HCT116 (cell line): Measurements from ENCODE around the gene BRD7. TPM values are rescaled to one million over a fixed set of nuclear protein-coding genes. Genes with fewer than 3 reads are reported as not detected.

Source experiments
- ATAC-seq: fragments of 200-7000 bp; cut with Tn5 transposase; 2 replicates; pipeline ENCODE4 v1.9.1; 2020; ENCODE audit warnings: mild to moderate bottlenecking, moderate library complexity
- BruUV-seq: library from RNA; stranded (reverse); fragments of 400-500 nt; replicated peaks from 2 replicates; lab custom pipeline; 2021; lab: Mats Ljungman, UMichigan
- CTCF ChIA-PET: fragments of 300-600 bp; sonication (Branson Sonifier 250); formaldehyde crosslinking; loops from one replicate; lab custom pipeline; 2021; ENCODE audit warnings: antibody characterized with exemption; lab: Charles Lee
- POLR2A ChIA-PET: fragments of 300-600, 350-600 bp; sonication (Branson Sonifier 250); formaldehyde crosslinking; loops from one replicate; lab custom pipeline; 2021; ENCODE audit warnings: antibody characterized with exemption; lab: Charles Lee
- RAD21 ChIA-PET, 2 experiments: fragments of 300-600 bp; sonication (Branson Sonifier 250); formaldehyde crosslinking; loops; one replicate each; lab custom pipeline; 2023; ENCODE audit warnings: low total read pairs in 2 of 2; ENCODE audit not compliant: uncharacterized antibody in 2 of 2, unreplicated experiment in 2 of 2, low non-redundant PET in 1 of 2; lab: Charles Lee
- DNase-seq: peaks from one replicate; pipeline ENCODE4 v3.0.0-alpha.2; 2010; ENCODE audit warnings: low read depth, low spot score
- H2AFZ ChIP-seq: fragments of 200-600 bp; shearing (Covaris generic), sonication (generic); 2 replicates; pipeline ENCODE4 v1.6.1; 2017; ENCODE audit warnings: low read depth, mixed run types, mixed read lengths, antibody characterized with exemption, low read length; ENCODE audit not compliant: poor library complexity, severe bottlenecking
- H3K27ac ChIP-seq: 2 replicates; pipeline ENCODE4 v1.5.1; 2012; ENCODE audit warnings: low read depth, low read length
- H3K27me3 ChIP-seq: fragments of 200-600 bp; sonication (generic); 2 replicates; pipeline ENCODE4 v1.6.1; 2016; ENCODE audit warnings: mixed run types, low read length, mixed read lengths; ENCODE audit not compliant: insufficient read depth
- H3K36me3 ChIP-seq, 2 experiments: fragments of 200-500 bp in 1 of 2; fragments of 200-600 bp in 1 of 2; sonication (Bioruptor generic) in 1 of 2; sonication (generic) in 1 of 2; 2 replicates each; pipeline versions ENCODE4 v1.5.1 to v1.6.1; 2014 to 2016; ENCODE audit warnings: low read length in 2 of 2, inconsistent platforms in 1 of 2, mixed read lengths in 1 of 2, mixed run types in 1 of 2; ENCODE audit not compliant: insufficient read depth in 2 of 2, control insufficient read depth in 1 of 2
- H3K4me1 ChIP-seq, 2 experiments: fragments of 200-600 bp in 1 of 2; sonication (generic) in 1 of 2; 2 replicates each; pipeline versions ENCODE4 v1.5.1 to v1.6.1; 2012 to 2017; ENCODE audit warnings: low read length in 2 of 2, inconsistent platforms in 1 of 2, mild to moderate bottlenecking in 1 of 2, mixed read lengths in 1 of 2, mixed run types in 1 of 2, moderate library complexity in 1 of 2; ENCODE audit not compliant: insufficient read depth in 2 of 2, control insufficient read depth in 1 of 2
- H3K4me2 ChIP-seq: fragments of 200-600 bp; sonication (generic); 2 replicates; pipeline ENCODE4 v1.6.1; 2017; ENCODE audit warnings: mixed run types, low read length, mixed read lengths
- H3K4me3 ChIP-seq, 2 experiments: fragments of 200-600 bp in 1 of 2; sonication (generic) in 1 of 2; replicated peaks in 1 of 2; 2 replicates each; pipeline ENCODE4 v1.5.1; 2011 to 2016; ENCODE audit warnings: low read length in 2 of 2, control low read depth in 1 of 2, low read depth in 1 of 2, mild to moderate bottlenecking in 1 of 2, mixed read lengths in 1 of 2, mixed run types in 1 of 2
- H3K79me2 ChIP-seq: fragments of 200-600 bp; sonication (generic); 2 replicates; pipeline ENCODE4 v1.6.1; 2017; ENCODE audit warnings: mild to moderate bottlenecking, mixed run types, low read length, moderate library complexity, mixed read lengths; ENCODE audit not compliant: insufficient read depth
- H3K9ac ChIP-seq: fragments of 200-600 bp; sonication (generic); 2 replicates; pipeline ENCODE4 v1.6.1; 2016; ENCODE audit warnings: low read length, mixed read lengths
- H3K9me2 ChIP-seq: fragments of 200-600 bp; sonication (generic), shearing (Covaris generic); 2 replicates; pipeline ENCODE4 v1.6.1; 2017; ENCODE audit warnings: mixed run types, mild to moderate bottlenecking, moderate library complexity; ENCODE audit not compliant: insufficient read depth
- H3K9me3 ChIP-seq, 2 experiments: fragments of 200-500 bp in 1 of 2; fragments of 200-600 bp in 1 of 2; sonication (Bioruptor generic) in 1 of 2; sonication (generic) in 1 of 2; 2 replicates each; pipeline ENCODE4 v1.6.1; 2014 to 2017; ENCODE audit warnings: low read length in 2 of 2, mixed read lengths in 2 of 2, inconsistent platforms in 1 of 2, low read depth in 1 of 2, mild to moderate bottlenecking in 1 of 2, mixed run types in 1 of 2, moderate library complexity in 1 of 2; ENCODE audit not compliant: control insufficient read depth in 1 of 2, insufficient read depth in 1 of 2
- H4K20me1 ChIP-seq: fragments of 200-600 bp; sonication (generic), shearing (Covaris generic); 2 replicates; pipeline ENCODE4 v1.6.1; 2017; ENCODE audit warnings: mixed run types, mild to moderate bottlenecking, moderate library complexity; ENCODE audit not compliant: insufficient read depth
- CEBPB ChIP-seq: IDR thresholded peaks from 2 replicates; pipeline ENCODE4 v1.6.1; 2012; ENCODE audit warnings: low read depth
- EGR1 ChIP-seq: IDR thresholded peaks from 2 replicates; pipeline ENCODE4 v1.6.1; 2012; ENCODE audit warnings: low read depth
- ELF1 ChIP-seq: IDR thresholded peaks from 2 replicates; pipeline ENCODE4 v1.6.1; 2012; ENCODE audit warnings: low read depth, borderline replicate concordance
- EZH2 ChIP-seq: fragments of 200-600 bp; sonication (generic); IDR thresholded peaks from 2 replicates; pipeline ENCODE4 v1.6.1; 2017; ENCODE audit warnings: antibody characterized with exemption, mixed run types
- POLR2A ChIP-seq: IDR thresholded peaks from 2 replicates; pipeline ENCODE4 v1.7.0; 2011; ENCODE audit warnings: borderline replicate concordance; ENCODE audit not compliant: insufficient read depth, insufficient read length; ENCODE audit errors: extremely low read depth
- POLR2AphosphoS5 ChIP-seq: IDR thresholded peaks from 2 replicates; pipeline ENCODE4 v1.6.1; 2011; ENCODE audit warnings: mild to moderate bottlenecking, low read depth, low read length, moderate library complexity
- SP1 ChIP-seq: IDR thresholded peaks from 2 replicates; pipeline ENCODE4 v1.6.1; 2012; ENCODE audit warnings: low read depth
- TCF7L2 ChIP-seq: IDR thresholded peaks from 2 replicates; pipeline ENCODE4 v1.7.0; 2011; ENCODE audit warnings: borderline replicate concordance, inconsistent platforms; ENCODE audit not compliant: insufficient read depth, insufficient read length; ENCODE audit errors: extremely low read depth
- YY1 ChIP-seq: IDR thresholded peaks from 2 replicates; pipeline ENCODE4 v1.6.1; 2011; ENCODE audit warnings: low read length, low read depth, moderate library complexity, mild to moderate bottlenecking; ENCODE audit not compliant: insufficient replicate concordance; ENCODE audit errors: extremely low read depth
- ZFX ChIP-seq: fragments of 450-650 bp; IDR thresholded peaks from 2 replicates; pipeline ENCODE4 v1.6.1; 2017
- intact Hi-C: fragments of 100-400 bp; cut with micrococcal nuclease; formaldehyde crosslinking; loops from 2 replicates; pipeline ENCODE4 v1.10.0; 2022
- total RNA-seq: library from RNA; stranded (reverse); gene quantifications from one replicate; pipeline ENCODE4 v1.2.1, GENCODE V29; 2021; ENCODE audit not compliant: unreplicated experiment
- TF ChIP-seq, protein P1 (sequence below): IDR thresholded peaks from 2 replicates; pipeline ENCODE4 v1.6.1; 2012
- TF ChIP-seq, protein P2 (sequence below): IDR thresholded peaks from 2 replicates; pipeline ENCODE4 v1.6.1; 2011; ENCODE audit warnings: mild to moderate bottlenecking, low read length, moderate library complexity; ENCODE audit not compliant: insufficient replicate concordance; ENCODE audit errors: extremely low read depth
- TF ChIP-seq, protein P3 (sequence below), 3 experiments: fragments of 200-600 bp in 1 of 3; sonication (generic) in 1 of 3; IDR thresholded peaks in 2 of 3; conservative IDR thresholded peaks in 1 of 3; 2 replicates each; pipeline ENCODE4 v1.5.1; 2012 to 2017; ENCODE audit warnings: low read depth in 2 of 3, low read length in 2 of 3, antibody characterized with exemption in 1 of 3, borderline replicate concordance in 1 of 3, control low read depth in 1 of 3, mild to moderate bottlenecking in 1 of 3, mixed read lengths in 1 of 3, mixed run types in 1 of 3, moderate library complexity in 1 of 3; ENCODE audit not compliant: insufficient read depth in 1 of 3

The BRD7 gene
- total RNA-seq, 1 experiment from 2014 or later: 85.4 TPM

DNA sequence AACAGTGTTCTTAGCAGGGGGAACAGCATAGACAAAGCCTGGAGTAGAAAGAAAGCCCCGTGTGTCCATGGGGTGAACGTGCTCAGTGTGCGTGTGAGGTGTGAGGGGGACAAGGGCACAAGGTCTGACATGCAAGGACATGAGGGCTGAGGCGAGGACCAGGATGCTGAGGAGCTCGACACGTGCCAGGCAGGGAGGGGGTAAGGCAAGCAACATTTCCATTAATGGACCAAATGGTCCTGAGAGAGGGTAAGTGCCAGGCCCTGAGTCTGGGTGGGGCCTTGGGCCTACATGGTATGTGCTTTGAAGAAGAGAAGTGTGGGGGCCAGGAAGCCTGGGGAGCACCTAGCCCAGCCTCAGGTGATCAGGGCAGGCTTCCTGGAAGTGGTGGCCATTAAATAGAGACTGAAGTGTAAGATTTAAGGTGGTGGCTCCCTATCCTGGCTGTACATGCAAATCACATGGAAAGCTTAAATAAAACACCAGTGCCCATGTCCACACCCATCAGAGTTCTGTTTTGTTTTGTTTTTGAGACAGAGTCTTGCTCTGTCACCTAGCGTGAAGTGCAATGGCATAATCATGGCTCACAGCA, 73.2 kb downstream of the BRD7 start:
- Histone ChIP-seq H3K4me1 (no peaks in the 10 kb centered on the region), H3K79me2 (no peaks in the 10 kb centered on the region), H3K27me3 (no peaks in the 10 kb centered on the region), H3K4me3 (no peak overlapping the region), H3K9ac (no peak overlapping the region), H3K36me3 (no peaks in the 10 kb centered on the region), H3K27ac (no peak overlapping the region), H3K4me2 (no peak overlapping the region), H3K9me2 (no peaks in the 10 kb centered on the region), H4K20me1 (no peaks in the 10 kb centered on the region), H2AFZ (no peak overlapping the region), H3K9me3 (no peaks in the 10 kb centered on the region)
- TF ChIP-seq EZH2 (no peak), TCF7L2 (no peak), SP1 (no peak), EGR1 (no peak), POLR2A (no peak), ZFX (no peak), POLR2AphosphoS5 (no peak), ELF1 (no peak), YY1 (no peak), CEBPB (no peak)
- TF ChIP-seq, protein P1, sequence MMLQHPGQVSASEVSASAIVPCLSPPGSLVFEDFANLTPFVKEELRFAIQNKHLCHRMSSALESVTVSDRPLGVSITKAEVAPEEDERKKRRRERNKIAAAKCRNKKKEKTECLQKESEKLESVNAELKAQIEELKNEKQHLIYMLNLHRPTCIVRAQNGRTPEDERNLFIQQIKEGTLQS: no peak
- TF ChIP-seq, protein P2, sequence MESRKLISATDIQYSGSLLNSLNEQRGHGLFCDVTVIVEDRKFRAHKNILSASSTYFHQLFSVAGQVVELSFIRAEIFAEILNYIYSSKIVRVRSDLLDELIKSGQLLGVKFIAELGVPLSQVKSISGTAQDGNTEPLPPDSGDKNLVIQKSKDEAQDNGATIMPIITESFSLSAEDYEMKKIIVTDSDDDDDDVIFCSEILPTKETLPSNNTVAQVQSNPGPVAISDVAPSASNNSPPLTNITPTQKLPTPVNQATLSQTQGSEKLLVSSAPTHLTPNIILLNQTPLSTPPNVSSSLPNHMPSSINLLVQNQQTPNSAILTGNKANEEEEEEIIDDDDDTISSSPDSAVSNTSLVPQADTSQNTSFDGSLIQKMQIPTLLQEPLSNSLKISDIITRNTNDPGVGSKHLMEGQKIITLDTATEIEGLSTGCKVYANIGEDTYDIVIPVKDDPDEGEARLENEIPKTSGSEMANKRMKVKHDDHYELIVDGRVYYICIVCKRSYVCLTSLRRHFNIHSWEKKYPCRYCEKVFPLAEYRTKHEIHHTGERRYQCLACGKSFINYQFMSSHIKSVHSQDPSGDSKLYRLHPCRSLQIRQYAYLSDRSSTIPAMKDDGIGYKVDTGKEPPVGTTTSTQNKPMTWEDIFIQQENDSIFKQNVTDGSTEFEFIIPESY: no peak
- TF ChIP-seq, protein P3, sequence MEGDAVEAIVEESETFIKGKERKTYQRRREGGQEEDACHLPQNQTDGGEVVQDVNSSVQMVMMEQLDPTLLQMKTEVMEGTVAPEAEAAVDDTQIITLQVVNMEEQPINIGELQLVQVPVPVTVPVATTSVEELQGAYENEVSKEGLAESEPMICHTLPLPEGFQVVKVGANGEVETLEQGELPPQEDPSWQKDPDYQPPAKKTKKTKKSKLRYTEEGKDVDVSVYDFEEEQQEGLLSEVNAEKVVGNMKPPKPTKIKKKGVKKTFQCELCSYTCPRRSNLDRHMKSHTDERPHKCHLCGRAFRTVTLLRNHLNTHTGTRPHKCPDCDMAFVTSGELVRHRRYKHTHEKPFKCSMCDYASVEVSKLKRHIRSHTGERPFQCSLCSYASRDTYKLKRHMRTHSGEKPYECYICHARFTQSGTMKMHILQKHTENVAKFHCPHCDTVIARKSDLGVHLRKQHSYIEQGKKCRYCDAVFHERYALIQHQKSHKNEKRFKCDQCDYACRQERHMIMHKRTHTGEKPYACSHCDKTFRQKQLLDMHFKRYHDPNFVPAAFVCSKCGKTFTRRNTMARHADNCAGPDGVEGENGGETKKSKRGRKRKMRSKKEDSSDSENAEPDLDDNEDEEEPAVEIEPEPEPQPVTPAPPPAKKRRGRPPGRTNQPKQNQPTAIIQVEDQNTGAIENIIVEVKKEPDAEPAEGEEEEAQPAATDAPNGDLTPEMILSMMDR (IDR thresholded peaks at IDR 0.05 in 2 of 3, conservative IDR thresholded peaks at IDR 0.05 in 1 of 3; ENCODE audit: borderline replicate concordance in 1 of 3, insufficient read depth in 1 of 3, low read depth in 2 of 3, low read length in 2 of 3): no peak
- ATAC-seq (no peak), DNase-seq (no peak)
- intact Hi-C loops: no loop called here
- ChIA-PET POLR2A (no interaction called here), CTCF (no interaction called here), RAD21 (no interaction called here)
- no TSS peak for BruUV-seq
